ENCODE data around the gene RNU6-8.

Gene RNU6-8

DNA sequence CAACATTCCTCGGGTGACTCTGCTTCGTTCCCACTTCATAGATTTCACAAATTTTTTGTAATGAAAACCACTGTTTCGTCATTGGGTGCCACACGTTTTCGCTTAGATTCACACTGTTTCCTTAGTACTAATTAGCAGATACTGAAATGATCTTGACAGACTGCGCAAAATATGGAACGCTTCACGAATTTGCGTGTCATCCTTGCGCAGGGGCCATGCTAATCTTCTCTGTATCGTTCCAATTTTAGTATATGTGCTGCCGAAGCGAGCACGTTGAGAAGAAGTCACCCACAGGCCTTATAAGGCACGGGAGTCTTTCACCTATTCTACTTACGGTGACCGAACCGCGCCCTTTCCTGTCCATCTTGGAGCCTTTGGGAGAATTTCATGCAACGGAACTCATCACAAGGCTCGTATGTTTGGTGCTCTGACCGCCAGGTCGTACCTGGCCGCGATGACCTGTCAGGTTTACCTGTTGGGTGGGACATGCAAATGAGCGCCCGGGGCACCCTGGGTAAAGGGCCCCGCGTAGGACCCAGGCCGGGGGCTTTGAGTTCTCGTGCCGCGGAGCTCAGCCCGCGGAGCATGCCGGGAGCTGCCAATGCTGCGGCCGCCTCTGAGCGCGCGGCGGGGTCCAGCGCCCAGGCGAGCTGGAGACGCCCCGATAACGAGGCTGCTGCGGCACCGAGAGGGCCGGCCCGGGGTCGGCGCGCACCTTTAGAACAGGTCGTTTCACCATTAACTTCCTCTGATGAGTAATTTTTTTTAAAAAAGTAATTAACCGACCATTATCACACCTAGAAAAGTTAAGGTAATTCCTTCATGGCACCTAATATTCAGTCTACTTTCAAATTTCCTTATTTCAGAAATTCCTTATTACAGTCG lies at the start of gene RNU6-8:
RNU6-8 (minus strand) TSS at position 272 of the 885 bp plus-strand sequence.
- FAIRE-seq = peak; percentile 41

- peak; percentile 19 for FAIRE-seq
Measured at GRCh38 chr14:32252030-32252670, 49.1 kb upstream of the RNU6-8 start.

DNA sequence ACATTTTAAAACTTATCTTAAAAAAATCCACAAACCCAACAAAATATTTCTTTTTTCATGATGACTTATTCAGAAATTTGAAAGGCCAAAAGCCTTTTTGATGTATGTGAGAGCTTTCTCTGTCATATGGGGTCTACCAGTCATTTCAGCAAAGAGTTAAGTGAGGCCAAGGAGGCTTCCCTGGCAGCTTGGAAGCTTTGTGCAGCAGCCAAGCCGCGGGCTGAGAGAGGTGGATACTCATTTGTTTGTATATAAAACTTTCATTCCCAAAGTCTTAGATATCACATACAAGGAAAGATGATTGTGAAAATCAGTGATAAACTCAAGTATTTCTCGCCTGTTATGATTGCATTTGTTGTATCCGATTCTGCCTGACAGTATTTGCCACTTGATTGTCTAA lies 48.5 kb upstream of the RNU6-8 start:
- no peak for FAIRE-seq

DNA sequence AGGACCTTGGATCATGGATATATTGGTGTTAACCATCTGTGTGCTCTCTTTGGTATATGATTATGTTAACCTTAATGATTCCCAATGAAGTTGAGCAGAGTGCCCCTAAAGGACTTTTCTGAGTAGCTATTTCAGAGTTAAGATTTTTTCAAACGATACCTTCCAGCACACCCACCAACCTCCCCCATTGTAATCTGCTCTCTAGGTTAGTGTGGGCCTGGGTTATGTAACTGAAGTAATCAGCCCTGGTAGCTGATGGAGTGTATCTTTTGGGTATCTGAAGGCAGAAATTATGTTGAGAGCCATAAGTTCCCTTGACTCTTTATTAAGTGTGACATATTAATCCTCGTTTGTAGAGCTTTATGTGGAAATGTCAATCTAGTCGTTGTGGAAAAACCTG lies 47.6 kb upstream of the RNU6-8 start:
- no peak for FAIRE-seq

GRCh38 chr14:32249780-32250179 lies 46.7 kb upstream of the RNU6-8 start:
- no peak for FAIRE-seq

- no peak for FAIRE-seq
Measured at GRCh38 chr14:32249371-32249770, 46.3 kb upstream of the RNU6-8 start.

DNA sequence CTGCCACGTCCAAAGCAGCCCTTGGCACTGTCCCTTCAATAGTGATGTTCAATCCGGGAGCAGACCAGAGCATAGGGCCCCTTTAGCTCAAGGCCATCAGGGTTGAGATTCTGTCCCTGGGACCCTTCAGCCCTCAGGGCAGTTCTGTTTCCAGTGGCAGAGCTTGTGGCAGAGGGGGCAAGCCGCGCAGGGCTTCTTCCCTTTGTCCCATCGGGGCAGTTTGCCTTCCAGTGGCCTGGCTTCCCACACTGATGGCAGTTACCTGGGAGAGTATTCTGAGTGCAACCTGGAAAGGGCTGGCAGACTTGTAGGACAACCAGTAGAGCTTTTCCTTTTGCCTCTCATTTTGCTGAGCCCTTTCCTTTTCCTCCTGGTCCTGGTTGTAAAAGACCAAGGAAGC lies 43.7 kb upstream of the RNU6-8 start:
- no peak for FAIRE-seq

- no peak for FAIRE-seq
Measured at GRCh38 chr14:32244404-32244803, 41.3 kb upstream of the RNU6-8 start.

GRCh38 chr14:32233260-32233659 lies 30.2 kb upstream of the RNU6-8 start:
- FAIRE-seq = no peak

DNA sequence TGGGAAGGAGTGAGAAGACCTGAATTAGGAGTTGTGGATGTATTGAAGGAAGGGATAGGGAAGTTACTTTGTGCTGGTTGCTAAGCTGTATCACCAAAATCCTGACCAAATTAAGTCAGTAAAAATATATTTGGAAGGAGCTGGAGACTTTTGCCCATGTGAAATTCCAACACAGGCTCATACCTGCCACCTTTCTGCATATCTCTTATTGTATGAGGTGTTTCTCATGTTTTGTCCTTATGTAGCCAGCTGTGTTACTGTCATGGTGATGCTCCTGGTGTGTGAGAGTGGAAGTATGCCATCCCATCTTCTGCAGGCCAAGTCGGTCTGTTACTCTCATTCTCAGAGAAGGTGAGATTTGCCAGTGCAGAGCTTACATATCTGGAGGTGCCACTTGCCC lies 29.4 kb upstream of the RNU6-8 start:
- FAIRE-seq = no peak

- no peak for FAIRE-seq
Measured at GRCh38 chr14:32230695-32231280, 27.7 kb upstream of the RNU6-8 start.

- FAIRE-seq = no peak
Measured at GRCh38 chr14:32230181-32230580, 27.1 kb upstream of the RNU6-8 start.

GRCh38 chr14:32226056-32226455 lies 23.0 kb upstream of the RNU6-8 start:
- FAIRE-seq = no peak

GRCh38 chr14:32225378-32225920 lies 22.4 kb upstream of the RNU6-8 start:
- no peak for FAIRE-seq

GRCh38 chr14:32224737-32225377 lies 21.8 kb upstream of the RNU6-8 start:
- FAIRE-seq = no peak

- FAIRE-seq = no peak
Measured at GRCh38 chr14:32217301-32217700, 14.2 kb upstream of the RNU6-8 start.

GRCh38 chr14:32212833-32213232 lies 9.8 kb upstream of the RNU6-8 start:
- no peak for FAIRE-seq

GRCh38 chr14:32211068-32211404 lies 8.0 kb upstream of the RNU6-8 start:
- FAIRE-seq = no peak

DNA sequence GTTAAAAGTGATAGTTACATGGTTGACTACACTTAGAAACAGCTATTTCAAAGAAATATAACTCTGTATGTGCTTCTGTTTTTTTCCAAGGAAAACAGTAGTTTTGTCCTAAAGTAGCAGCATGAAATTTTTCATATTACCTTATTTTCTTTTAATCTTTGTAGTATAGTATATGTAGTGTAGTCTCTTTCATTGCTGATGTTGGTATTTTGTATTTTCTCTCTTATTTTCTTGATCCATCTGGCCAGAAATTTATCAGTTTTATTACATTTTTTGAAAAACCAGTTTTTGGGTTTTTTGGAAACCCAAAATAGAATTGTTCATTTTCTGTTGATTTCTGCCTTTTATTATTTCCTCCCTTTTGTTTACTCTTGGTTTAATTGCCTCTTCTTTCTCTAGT lies 6.4 kb upstream of the RNU6-8 start:
- peak; percentile 17 for FAIRE-seq

DNA sequence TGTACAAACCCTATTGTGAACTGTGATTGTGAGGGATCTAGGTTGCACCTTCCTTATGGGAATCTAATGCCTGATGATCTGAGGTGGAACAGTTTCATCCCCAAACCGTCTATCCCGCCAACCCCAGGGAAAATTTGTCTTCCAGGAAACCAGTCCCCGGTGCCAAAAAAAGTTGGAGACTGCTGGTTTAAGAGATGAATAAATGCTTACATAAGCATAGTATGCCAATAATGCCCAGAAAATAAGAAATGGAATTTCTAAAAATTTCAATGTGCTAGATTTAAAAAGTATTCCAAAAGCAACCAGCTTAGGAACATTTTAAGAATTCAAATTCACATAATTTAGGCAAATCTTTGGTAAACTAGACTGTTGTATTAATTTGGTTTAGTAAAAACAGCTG lies 5.4 kb upstream of the RNU6-8 start:
- no peak for FAIRE-seq

- FAIRE-seq = no peak
Measured at GRCh38 chr14:32206552-32206951, 3.5 kb upstream of the RNU6-8 start.

DNA sequence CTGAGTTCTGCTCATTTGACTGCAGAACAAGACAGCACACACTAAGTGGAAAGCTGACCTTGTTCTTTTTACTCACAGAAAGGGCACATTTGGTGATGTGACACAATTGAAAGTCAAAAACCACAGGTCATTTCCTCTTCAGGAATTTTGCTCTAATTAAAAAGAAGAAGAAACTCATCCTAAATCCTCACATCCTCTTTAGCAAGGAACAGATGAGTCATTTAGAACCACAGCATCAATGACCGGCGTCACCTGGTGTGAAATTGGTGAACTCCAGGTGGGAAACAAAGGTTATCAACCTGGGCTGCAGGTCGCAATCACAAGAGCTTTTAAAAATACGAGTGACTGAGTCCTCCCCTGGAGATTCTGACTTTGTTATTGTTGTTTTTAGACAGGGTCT lies 2.9 kb upstream of the RNU6-8 start:
- no peak for FAIRE-seq

- no peak for FAIRE-seq
Measured at GRCh38 chr14:32205554-32205953, 2.5 kb upstream of the RNU6-8 start.

Data from G401.6 (cell line).